Measurements from ENCODE around the gene DHTKD1.

Gene DHTKD1

DNA sequence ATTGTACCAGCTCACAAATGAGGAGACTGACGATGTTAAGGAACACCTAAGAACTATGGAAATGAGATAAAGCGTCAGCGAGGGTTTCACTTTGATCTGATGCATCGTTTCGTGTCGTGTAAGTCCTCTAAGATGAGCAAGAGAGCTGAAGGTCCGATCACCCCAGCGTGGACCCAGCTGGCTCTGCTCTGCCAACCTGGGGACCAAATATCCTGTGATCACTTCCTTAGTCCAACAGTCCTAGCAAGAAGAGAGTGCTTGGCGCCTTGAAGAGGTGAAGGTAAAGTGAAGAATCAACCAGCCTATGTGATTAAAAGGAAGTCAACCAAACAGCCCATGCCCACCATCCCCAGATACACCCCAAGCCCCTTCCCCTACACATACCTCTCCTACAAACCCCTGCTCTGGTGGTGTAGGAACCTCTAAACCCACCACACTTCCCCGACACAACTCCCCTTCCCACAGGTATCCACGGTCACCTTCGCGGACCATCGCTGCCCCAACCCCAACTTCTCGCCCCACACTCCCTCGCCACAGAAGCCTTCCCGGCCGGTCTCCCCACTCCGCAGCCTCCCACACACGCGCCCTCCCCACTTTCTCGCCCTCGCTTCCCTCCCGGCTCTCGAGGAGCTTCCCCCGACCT lies 26.9 kb upstream of the DHTKD1 start:
- no peaks in the 10 kb centered on the region for H3K27me3 ChIP-seq
- peak overlapping the region; percentile 97 to 100 (median 100) for H3K9ac ChIP-seq
- H3K9me3 ChIP-seq (replicated peaks in 1 of 11) = 0 out of 22 replicates have a peak, but pooled peaks cover 0 to 5% (median 0%) of the 10 kb centered on the region in 11 experiments
- peak overlapping the region; percentile 99 to 100 (median 100) for H3K27ac ChIP-seq
- H3K4me3 ChIP-seq = peak overlapping the region; percentile 96 to 100 (median 100)
- H4K20me1 ChIP-seq = peaks cover 17 to 54% (median 38%) of the 10 kb centered on the region in 11 experiments; a peak in 19 of 22 replicates
- peak overlapping the region; percentile 71 to 96 (median 90) for H3K4me2 ChIP-seq
- peaks cover 0 to 27% (median 14%) of the 10 kb centered on the region in 11 experiments; a peak in 15 of 22 replicates for H3K36me3 ChIP-seq
- no peak for TF ChIP-seq Cebpa-rat (IDR thresholded peaks at IDR 0.05)
- peaks cover 20 to 26% (median 24%) of the 10 kb centered on the region in 10 experiments for H3K4me1 ChIP-seq

DNA sequence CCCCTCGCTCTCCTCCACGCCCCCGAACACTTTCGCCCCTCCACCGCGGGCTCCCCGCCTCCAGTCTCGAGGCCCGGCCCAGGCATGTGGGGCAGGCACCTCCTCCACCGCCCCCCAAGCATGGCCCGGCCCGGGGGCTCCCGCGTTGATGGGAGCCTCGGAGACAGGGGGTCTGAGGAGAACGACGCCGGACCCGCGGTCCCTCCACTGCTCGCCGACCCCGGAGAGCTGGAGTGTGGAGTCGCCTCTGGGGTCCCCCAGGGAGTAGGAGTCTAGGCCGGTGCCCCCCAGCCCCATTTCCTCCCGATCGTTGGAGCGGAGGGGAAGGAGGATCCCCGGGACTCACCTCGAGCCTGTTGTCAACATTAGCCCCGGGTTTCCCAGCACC lies 26.4 kb upstream of the DHTKD1 start:
- Histone ChIP-seq H3K4me2 (peak overlapping the region; percentile 71 to 96 (median 90)), H3K27ac (peak overlapping the region; percentile 99 to 100 (median 100)), H3K9me3 (replicated peaks in 1 of 11) (0 out of 22 replicates have a peak, but pooled peaks cover 0 to 5% (median 0%) of the 10 kb centered on the region in 11 experiments), H3K4me3 (peak overlapping the region; percentile 96 to 100 (median 100)), H3K27me3 (no peaks in the 10 kb centered on the region), H3K9ac (peak overlapping the region; percentile 97 to 100 (median 100)), H3K4me1 (peaks cover 20 to 26% (median 24%) of the 10 kb centered on the region in 10 experiments), H3K36me3 (peaks cover 0 to 21% (median 9%) of the 10 kb centered on the region in 11 experiments; a peak in 11 of 22 replicates), H4K20me1 (peaks cover 14 to 49% (median 33%) of the 10 kb centered on the region in 11 experiments; a peak in 17 of 22 replicates)
- TF ChIP-seq Cebpa-rat (IDR thresholded peaks at IDR 0.05) = no peak

DNA sequence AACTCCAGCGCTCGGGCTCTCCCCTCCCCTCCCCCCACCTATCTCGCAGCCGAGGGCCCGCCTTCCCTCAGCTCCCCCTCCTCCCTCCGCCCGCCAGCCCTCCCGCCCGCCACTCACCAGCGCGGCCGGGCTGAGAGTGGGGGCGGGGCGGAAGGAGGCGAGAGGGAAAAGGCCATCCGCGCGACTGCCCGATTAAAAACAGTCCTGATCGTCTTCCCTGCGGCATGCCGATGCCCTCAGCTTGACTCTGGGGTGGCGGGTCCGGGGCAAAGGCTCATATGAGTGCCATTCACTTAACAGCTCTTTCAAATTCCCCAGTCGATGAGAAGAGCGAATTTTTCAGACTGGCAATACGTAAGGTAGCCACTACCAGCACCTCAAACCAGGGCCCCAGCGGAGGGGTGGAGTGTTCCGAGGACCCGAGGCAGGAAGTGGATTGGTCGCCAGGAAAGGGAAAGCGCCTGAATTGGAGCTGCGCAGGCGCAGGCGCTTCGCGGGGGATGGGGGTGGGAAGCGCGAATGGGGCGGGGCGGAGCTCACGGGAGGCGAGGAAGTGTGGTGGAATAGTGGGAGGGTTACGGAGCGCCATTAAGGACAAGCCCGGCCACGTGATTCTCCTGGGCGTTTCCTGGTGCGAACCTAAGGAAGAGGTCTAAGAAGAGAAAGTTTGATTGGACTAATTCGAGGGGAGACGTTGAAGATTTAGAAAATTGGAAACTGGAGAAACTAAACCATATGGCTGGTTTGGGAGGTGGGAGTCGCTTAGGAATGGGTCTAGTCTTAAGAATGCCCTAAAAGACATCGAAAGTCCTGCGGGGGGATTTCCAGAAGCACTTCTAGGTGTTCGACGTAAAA lies 25.7 kb upstream of the DHTKD1 start, which contains the start of gene UPF2:
UPF2 (minus strand) TSS at position 13 of the 855 bp plus-strand sequence. CDS start 7,386 bp downstream, outside the sequence.
- no peak for TF ChIP-seq Cebpa-rat (IDR thresholded peaks at IDR 0.05)
- peaks cover 11 to 42% (median 27%) of the 10 kb centered on the region in 11 experiments; a peak in 16 of 22 replicates for H4K20me1 ChIP-seq
- 0 out of 22 replicates have a peak, but pooled peaks cover 0 to 5% (median 0%) of the 10 kb centered on the region in 11 experiments for H3K9me3 ChIP-seq (replicated peaks in 1 of 11)
- H3K4me3 ChIP-seq = peak within 1 kb of the TSS; percentile 96 to 100 (median 100)
- peak within 1 kb of the TSS; percentile 97 to 100 (median 100) for H3K9ac ChIP-seq
- H3K4me2 ChIP-seq = peak within 1 kb of the TSS; percentile 77 to 96 (median 90)
- H3K36me3 ChIP-seq = peaks cover 0 to 15% (median 7%) of the 10 kb centered on the region in 11 experiments; a peak in 9 of 22 replicates
- H3K27me3 ChIP-seq = no peaks in the 10 kb centered on the region
- H3K27ac ChIP-seq = peak within 1 kb of the TSS; percentile 99 to 100 (median 100)
- peaks cover 20 to 26% (median 24%) of the 10 kb centered on the region in 10 experiments for H3K4me1 ChIP-seq

DNA sequence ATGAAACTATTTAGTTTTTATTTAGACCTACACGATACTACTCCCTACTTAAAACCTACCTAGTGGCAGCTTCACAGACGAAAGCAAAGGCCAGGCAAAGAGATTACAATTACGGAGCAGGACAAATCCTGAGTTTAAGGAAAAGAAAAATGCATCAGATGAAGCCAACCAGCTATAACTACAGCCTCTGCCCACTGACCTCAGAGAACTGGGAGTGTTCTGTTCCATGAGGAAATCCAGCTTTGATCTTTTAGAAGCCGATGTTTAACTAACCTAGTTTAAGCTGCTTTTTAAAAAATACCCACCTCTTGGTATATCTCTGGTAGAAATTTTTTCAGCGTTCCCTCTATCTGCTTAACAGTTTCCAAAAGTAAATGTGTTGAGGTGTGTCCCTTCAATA lies 23.2 kb upstream of the DHTKD1 start:
- no peak for TF ChIP-seq Cebpa-rat (IDR thresholded peaks at IDR 0.05)
- Histone ChIP-seq H3K36me3 (no peaks in the 10 kb centered on the region; a peak in 1 of 22 replicates), H3K27ac (no peak overlapping the region), H3K4me1 (peaks cover 16 to 19% (median 18%) of the 10 kb centered on the region in 10 experiments), H4K20me1 (peaks cover 0 to 17% (median 7%) of the 10 kb centered on the region in 11 experiments; a peak in 10 of 22 replicates), H3K27me3 (no peaks in the 10 kb centered on the region), H3K4me2 (no peak overlapping the region), H3K9me3 (replicated peaks in 1 of 11) (0 out of 22 replicates have a peak, but pooled peaks cover 0 to 5% (median 0%) of the 10 kb centered on the region in 11 experiments), H3K9ac (no peak overlapping the region), H3K4me3 (no peak overlapping the region)

DNA sequence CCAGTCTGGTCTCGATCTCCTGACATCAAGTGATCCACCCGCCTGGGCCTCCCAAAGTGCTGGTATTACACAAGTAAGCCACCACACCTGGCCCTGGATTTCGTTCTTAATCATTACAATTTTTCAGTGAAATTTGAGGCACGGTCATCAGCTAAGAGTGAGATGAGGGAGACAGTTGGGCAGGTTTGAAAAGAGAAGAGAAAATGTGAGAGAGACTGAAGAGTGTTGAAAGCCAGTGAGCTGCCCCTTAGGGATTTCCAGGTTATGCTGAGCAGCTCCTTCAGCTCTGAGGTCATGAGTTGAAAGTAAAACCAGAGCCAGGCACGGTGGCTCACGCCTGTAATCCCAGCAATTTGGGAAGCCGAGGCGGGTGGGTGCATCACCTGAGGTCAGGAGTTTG lies 20.2 kb upstream of the DHTKD1 start:
- TF ChIP-seq Cebpa-rat (IDR thresholded peaks at IDR 0.05) = no peak
- no peak overlapping the region for H3K9ac ChIP-seq
- H3K36me3 ChIP-seq = no peaks in the 10 kb centered on the region
- 0 out of 22 replicates have a peak, but pooled peaks cover 0 to 4% (median 0%) of the 10 kb centered on the region in 11 experiments for H3K9me3 ChIP-seq (replicated peaks in 1 of 11)
- no peaks in the 10 kb centered on the region for H3K27me3 ChIP-seq
- no peaks in the 10 kb centered on the region for H4K20me1 ChIP-seq
- no peak overlapping the region for H3K4me2 ChIP-seq
- no peak overlapping the region for H3K27ac ChIP-seq
- H3K4me3 ChIP-seq = no peak overlapping the region
- H3K4me1 ChIP-seq = peaks cover 10 to 20% (median 13%) of the 10 kb centered on the region in 10 experiments

DNA sequence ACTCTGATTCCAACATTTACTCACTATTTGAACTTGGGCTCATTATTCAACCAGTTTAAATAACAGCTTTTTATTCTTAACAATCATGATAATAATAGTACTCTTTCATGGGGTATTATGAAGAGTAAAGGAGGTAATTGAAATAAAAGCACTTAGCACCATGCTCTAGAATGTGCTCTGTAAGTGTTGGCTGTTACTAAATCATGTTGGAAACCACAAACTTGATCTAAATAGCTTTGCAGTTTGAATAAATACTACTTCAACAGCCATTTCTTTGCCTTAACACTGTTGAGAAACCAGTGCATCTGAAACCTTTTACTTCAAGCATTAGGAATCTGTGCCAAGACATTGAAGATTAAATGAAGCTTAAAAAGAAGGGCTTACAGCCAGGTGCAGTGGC lies 18.2 kb upstream of the DHTKD1 start:
- no peak overlapping the region for H3K4me3 ChIP-seq
- H3K36me3 ChIP-seq = no peaks in the 10 kb centered on the region
- no peak overlapping the region for H3K9ac ChIP-seq
- TF ChIP-seq Cebpa-rat (IDR thresholded peaks at IDR 0.05) = no peak
- H3K4me1 ChIP-seq = peaks cover 6 to 21% (median 9%) of the 10 kb centered on the region in 10 experiments; a peak in 14 of 20 replicates
- no peaks in the 10 kb centered on the region for H3K9me3 ChIP-seq (replicated peaks in 1 of 11)
- no peaks in the 10 kb centered on the region for H3K27me3 ChIP-seq
- H3K4me2 ChIP-seq = peak overlapping the region in 9 of 11 experiments; percentile 4 to 61 (median 29); a peak in 11 of 22 replicates
- peak overlapping the region in 6 of 11 experiments; percentile 34 to 57 (median 48); a peak in 9 of 22 replicates for H3K27ac ChIP-seq
- no peaks in the 10 kb centered on the region for H4K20me1 ChIP-seq

DNA sequence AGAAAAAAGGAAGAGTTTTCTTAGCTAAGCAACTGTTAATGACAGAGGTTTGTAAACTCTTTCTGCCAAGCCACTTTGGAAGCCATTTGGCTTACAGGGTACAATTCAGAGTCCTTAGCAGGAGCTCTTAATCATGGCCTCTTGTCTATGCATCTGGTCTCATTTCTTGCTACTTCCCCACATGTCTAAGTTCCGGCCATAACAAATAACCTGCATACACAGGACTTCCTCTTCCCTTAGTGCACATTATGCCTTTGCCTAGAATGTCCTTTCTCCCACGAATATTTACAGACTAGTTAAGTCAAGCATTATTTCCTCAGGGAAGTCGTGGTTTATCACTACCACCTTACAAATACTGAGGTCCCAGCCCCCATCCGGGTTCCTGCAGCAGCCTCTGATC lies 17.5 kb upstream of the DHTKD1 start:
- peak overlapping the region in 10 of 11 experiments; percentile 4 to 61 (median 28); a peak in 15 of 22 replicates for H3K4me2 ChIP-seq
- H3K36me3 ChIP-seq = no peaks in the 10 kb centered on the region
- H4K20me1 ChIP-seq = no peaks in the 10 kb centered on the region
- TF ChIP-seq Cebpa-rat (IDR thresholded peaks at IDR 0.05) = no peak
- no peaks in the 10 kb centered on the region for H3K27me3 ChIP-seq
- H3K27ac ChIP-seq = peak overlapping the region in 8 of 11 experiments; percentile 14 to 57 (median 46); a peak in 13 of 22 replicates
- no peaks in the 10 kb centered on the region for H3K9me3 ChIP-seq (replicated peaks in 1 of 11)
- H3K4me3 ChIP-seq = no peak overlapping the region
- H3K4me1 ChIP-seq = peaks cover 6 to 21% (median 9%) of the 10 kb centered on the region in 10 experiments; a peak in 14 of 20 replicates
- H3K9ac ChIP-seq = no peak overlapping the region

DNA sequence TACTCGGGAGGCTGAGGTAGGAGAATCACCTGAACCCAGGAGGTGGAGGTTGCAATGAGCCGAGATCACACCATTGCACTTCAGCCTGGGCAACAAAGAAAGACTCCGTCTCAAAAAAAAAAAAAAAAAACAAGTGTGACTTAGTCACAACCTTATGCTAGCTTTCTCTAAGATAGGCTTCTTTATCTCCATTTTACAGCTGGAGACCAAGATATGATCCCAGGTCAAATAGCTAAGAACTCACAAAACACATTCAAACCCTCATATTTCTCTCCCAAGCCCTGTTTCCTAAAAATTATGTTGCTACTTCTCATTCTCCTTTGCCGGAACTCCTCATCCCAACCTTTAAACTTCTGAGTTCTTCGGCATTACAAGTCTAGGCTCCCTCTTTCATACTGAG lies 13.0 kb upstream of the DHTKD1 start:
- H3K4me2 ChIP-seq = no peak overlapping the region
- peaks cover 5 to 19% (median 8%) of the 10 kb centered on the region in 10 experiments; a peak in 14 of 20 replicates for H3K4me1 ChIP-seq
- H3K9me3 ChIP-seq (replicated peaks in 1 of 11) = no peaks in the 10 kb centered on the region
- no peak overlapping the region for H3K4me3 ChIP-seq
- H3K27ac ChIP-seq = no peak overlapping the region
- TF ChIP-seq Cebpa-rat (IDR thresholded peaks at IDR 0.05) = no peak
- no peak overlapping the region for H3K9ac ChIP-seq
- no peaks in the 10 kb centered on the region for H3K27me3 ChIP-seq
- no peaks in the 10 kb centered on the region for H4K20me1 ChIP-seq
- H3K36me3 ChIP-seq = no peaks in the 10 kb centered on the region
